ENCODE results near the gene RBM6.
A peak's percentile ranks its signal among the peaks of the same experiment; 100 is the strongest.
"Not testable (repeated sequence)": the region's sequence is repeated elsewhere in the genome, so short reads cannot be mapped to it uniquely, and the experiment has no call there.

RBM6 gene

GRCh38 chr3:49914906-49915305 lies 25.0 kb upstream of the RBM6 start:
- DNase-seq (ENCODE audit: low spot score): no peak

GRCh38 chr3:49916686-49917085 lies 23.3 kb upstream of the RBM6 start:
- no peak for DNase-seq (ENCODE audit: low spot score)

- DNase-seq (ENCODE audit: low spot score): not testable (repeated sequence)
Observed at GRCh38 chr3:49917806-49918590, 22.0 kb upstream of the RBM6 start.

GRCh38 chr3:49924683-49925082 lies 15.3 kb upstream of the RBM6 start:
- DNase-seq (ENCODE audit: low spot score): no peak

- no peak for DNase-seq (ENCODE audit: low spot score)
Observed at GRCh38 chr3:49925485-49925884, 14.5 kb upstream of the RBM6 start.

- no peak for DNase-seq (ENCODE audit: low spot score)
Observed at GRCh38 chr3:49926117-49926728, 13.7 kb upstream of the RBM6 start.

GRCh38 chr3:49927798-49928197 lies 12.2 kb upstream of the RBM6 start:
- no peak for DNase-seq (ENCODE audit: low spot score)

GRCh38 chr3:49928481-49929017 lies 11.4 kb upstream of the RBM6 start:
- DNase-seq (ENCODE audit: low spot score): no peak

GRCh38 chr3:49929291-49930167 lies 10.4 kb upstream of the RBM6 start, which contains the start of gene MON1A:
TSS of gene MON1A (minus strand) at chr3:49929811. CDS start at chr3:49913346, 16,465 bp downstream.
- peak; percentile 97 for DNase-seq (ENCODE audit: low spot score)

GRCh38 chr3:49930168-49930690 lies 9.7 kb upstream of the RBM6 start:
- DNase-seq (ENCODE audit: low spot score): no peak

GRCh38 chr3:49930922-49931321 lies 9.0 kb upstream of the RBM6 start:
- DNase-seq (ENCODE audit: low spot score): peak; percentile 72

- DNase-seq (ENCODE audit: low spot score): not testable (repeated sequence)
Observed at GRCh38 chr3:49932281-49932680, 7.7 kb upstream of the RBM6 start.

GRCh38 chr3:49937090-49937489 lies 2.9 kb upstream of the RBM6 start:
- DNase-seq (ENCODE audit: low spot score): no peak

GRCh38 chr3:49940667-49941249 lies 808 bp downstream of the RBM6 start:
- DNase-seq (ENCODE audit: low spot score): no peak

- no peak for DNase-seq (ENCODE audit: low spot score)
Observed at GRCh38 chr3:49942651-49943050, 2.7 kb downstream of the RBM6 start.

GRCh38 chr3:49952924-49953323 lies 13.0 kb downstream of the RBM6 start:
- no peak for DNase-seq (ENCODE audit: low spot score)

GRCh38 chr3:49955636-49956035 lies 15.7 kb downstream of the RBM6 start:
- DNase-seq (ENCODE audit: low spot score): no peak

GRCh38 chr3:49966233-49966942 lies 26.4 kb downstream of the RBM6 start:
- no peak for DNase-seq (ENCODE audit: low spot score)

GRCh38 chr3:49967291-49967690 lies 27.3 kb downstream of the RBM6 start:
- DNase-seq (ENCODE audit: low spot score): no peak

GRCh38 chr3:49968346-49968745 lies 28.4 kb downstream of the RBM6 start:
- no peak for DNase-seq (ENCODE audit: low spot score)

GRCh38 chr3:49972656-49973055 lies 32.7 kb downstream of the RBM6 start:
- no peak for DNase-seq (ENCODE audit: low spot score)

All from ecto neural progenitor cell (in vitro differentiated cells).